SU-DHL-6 (cell line): ENCODE measurements around the gene SELENOV.

Experiments used
- CTCF ChIP-seq: fragments of 200-600 bp; sonication (generic); IDR thresholded peaks from one replicate; pipeline ENCODE4 v1.5.1; 2017; ENCODE audit warnings: antibody characterized with exemption, mild to moderate bottlenecking, low read length, moderate library complexity; ENCODE audit not compliant: insufficient read depth, poor library complexity, severe bottlenecking
- EZH2phosphoT487 ChIP-seq: fragments of 200-600 bp; sonication (generic), shearing (Covaris generic); conservative IDR thresholded peaks from 2 replicates; pipeline ENCODE4 v1.6.1; 2018; ENCODE audit warnings: mild to moderate bottlenecking, antibody characterized with exemption, low read length, moderate library complexity, mixed read lengths

- TF ChIP-seq CTCF (no peak), EZH2phosphoT487 (no peak)
These were observed 2.0 kb upstream of the SELENOV start for GRCh38 chr19:39512988-39513387.
